ENCODE data around the gene JAM3. TPM values are rescaled to one million over a fixed set of nuclear protein-coding genes. Genes with fewer than 3 reads are reported as not detected.

Gene JAM3
- total RNA-seq, 1 experiment from 2014 or later = 1.6 TPM

- H3K27ac Mint-ChIP-seq (ENCODE audit: low read depth, unreplicated experiment) = no peak overlapping the region
- ChIA-PET POLR2A (interaction anchor here (1.0 to 1.3 kb wide), 2 partner anchors 29 to 56 kb away, joined by 3 to 4 read pairs; no protein-coding TSS in a partner anchor), CTCF (interaction anchor here (0.6 to 6.1 kb wide), 9 partner anchors 9 to 138 kb away, joined by 3 to 72 read pairs (median 4); no protein-coding TSS in a partner anchor)
- no TSS peak for BruUV-seq (replicated peaks)
- H3K36me3 Mint-ChIP-seq (ENCODE audit: insufficient read depth, unreplicated experiment) = no peaks in the 10 kb centered on the region
- TF ChIP-seq CTCF (IDR thresholded peaks at IDR 0.05; ENCODE audit: unreplicated experiment) = no peak
- H3K9me3 Mint-ChIP-seq (ENCODE audit: unreplicated experiment) = peaks cover 12% of the 10 kb centered on the region
- H3K27me3 Mint-ChIP-seq (ENCODE audit: insufficient read depth, unreplicated experiment) = peaks cover 14% of the 10 kb centered on the region
- intact Hi-C loops (cut with micrococcal nuclease) = no loop called here
- H3K4me1 Mint-ChIP-seq (ENCODE audit: insufficient read depth, unreplicated experiment) = peaks cover 9% of the 10 kb centered on the region
- no peak for DNase-seq (ENCODE audit: unreplicated experiment)
- no peak overlapping the region for H3K4me3 Mint-ChIP-seq (ENCODE audit: unreplicated experiment)
Observed at GRCh38 chr11:134097166-134097565, 28.3 kb downstream of the JAM3 start.

GRCh38 chr11:134098566-134099184 lies 29.8 kb downstream of the JAM3 start:
- no peaks in the 10 kb centered on the region for H3K4me1 Mint-ChIP-seq (ENCODE audit: insufficient read depth, unreplicated experiment)
- peaks cover 23% of the 10 kb centered on the region for H3K27me3 Mint-ChIP-seq (ENCODE audit: insufficient read depth, unreplicated experiment)
- DNase-seq (ENCODE audit: unreplicated experiment) = peak; percentile 14
- H3K4me3 Mint-ChIP-seq (ENCODE audit: unreplicated experiment) = no peak overlapping the region
- H3K36me3 Mint-ChIP-seq (ENCODE audit: insufficient read depth, unreplicated experiment) = no peaks in the 10 kb centered on the region
- H3K9me3 Mint-ChIP-seq (ENCODE audit: unreplicated experiment) = no peaks in the 10 kb centered on the region
- intact Hi-C loops (cut with micrococcal nuclease) = loop anchor here (1.0 kb wide), 2 partner anchors 48 to 171 kb away; no protein-coding TSS in a partner anchor
- CTCF ChIA-PET = interaction anchor here (0.7 to 6.1 kb wide), 27 partner anchors 9 to 191 kb away, joined by 3 to 72 read pairs (median 5); no protein-coding TSS in a partner anchor
- no TSS peak for BruUV-seq (replicated peaks)
- no peak overlapping the region for H3K27ac Mint-ChIP-seq (ENCODE audit: low read depth, unreplicated experiment)
- TF ChIP-seq CTCF (IDR thresholded peaks at IDR 0.05; ENCODE audit: unreplicated experiment) = peak; percentile 41
- POLR2A ChIA-PET = interaction anchor here (0.7 to 1.5 kb wide), 8 partner anchors 20 to 170 kb away, joined by 3 to 7 read pairs (median 4); no protein-coding TSS in a partner anchor

- intact Hi-C loops (cut with micrococcal nuclease) = no loop called here
- Mint-ChIP-seq H3K27me3 (ENCODE audit: insufficient read depth, unreplicated experiment) (peaks cover 29% of the 10 kb centered on the region), H3K36me3 (ENCODE audit: insufficient read depth, unreplicated experiment) (no peaks in the 10 kb centered on the region), H3K4me1 (ENCODE audit: insufficient read depth, unreplicated experiment) (no peaks in the 10 kb centered on the region), H3K9me3 (ENCODE audit: unreplicated experiment) (no peaks in the 10 kb centered on the region), H3K27ac (ENCODE audit: low read depth, unreplicated experiment) (no peak overlapping the region), H3K4me3 (ENCODE audit: unreplicated experiment) (no peak overlapping the region)
- DNase-seq (ENCODE audit: unreplicated experiment) = no peak
- CTCF ChIA-PET = interaction anchor here (0.6 to 6.1 kb wide), 5 partner anchors 21 to 173 kb away, joined by 3 to 72 read pairs (median 18); no protein-coding TSS in a partner anchor
- POLR2A ChIA-PET = interaction anchor here (1.3 to 1.8 kb wide), 2 partner anchors 14 to 50 kb away, joined by 3 read pairs; no protein-coding TSS in a partner anchor
- no TSS peak for BruUV-seq (replicated peaks)
- no peak for TF ChIP-seq CTCF (IDR thresholded peaks at IDR 0.05; ENCODE audit: unreplicated experiment)
Observed at GRCh38 chr11:134100171-134100570, 31.3 kb downstream of the JAM3 start.

- H3K9me3 Mint-ChIP-seq (ENCODE audit: unreplicated experiment) = no peaks in the 10 kb centered on the region
- no TSS peak for BruUV-seq (replicated peaks)
- no peak overlapping the region for H3K4me3 Mint-ChIP-seq (ENCODE audit: unreplicated experiment)
- no peak overlapping the region for H3K27ac Mint-ChIP-seq (ENCODE audit: low read depth, unreplicated experiment)
- no peaks in the 10 kb centered on the region for H3K4me1 Mint-ChIP-seq (ENCODE audit: insufficient read depth, unreplicated experiment)
- no peak for TF ChIP-seq CTCF (IDR thresholded peaks at IDR 0.05; ENCODE audit: unreplicated experiment)
- ChIA-PET POLR2A (interaction anchor here (0.7 to 1.8 kb wide), 4 partner anchors 13 to 51 kb away, joined by 3 to 4 read pairs (median 3); no protein-coding TSS in a partner anchor), CTCF (interaction anchor here (0.6 to 6.1 kb wide), 6 partner anchors 38 to 174 kb away, joined by 3 to 72 read pairs (median 8); no protein-coding TSS in a partner anchor)
- H3K27me3 Mint-ChIP-seq (ENCODE audit: insufficient read depth, unreplicated experiment) = peaks cover 29% of the 10 kb centered on the region
- intact Hi-C loops (cut with micrococcal nuclease) = no loop called here
- no peak for DNase-seq (ENCODE audit: unreplicated experiment)
- no peaks in the 10 kb centered on the region for H3K36me3 Mint-ChIP-seq (ENCODE audit: insufficient read depth, unreplicated experiment)
Observed at GRCh38 chr11:134101282-134101681, 32.4 kb downstream of the JAM3 start.

Data from MCF 10A (cell line).